ENCODE results near the gene TSEN2.

Gene TSEN2

GRCh38 chr3:12516873-12517272 is 32.6 kb downstream of the TSEN2 start:
- TF ChIP-seq FOXM1 (IDR thresholded peaks at IDR 0.05; ENCODE audit: borderline replicate concordance, low read depth) (no peak), USF1 (IDR thresholded peaks at IDR 0.05) (no peak), RAD21 (IDR thresholded peaks at IDR 0.05; ENCODE audit: low read depth) (no peak), NFIC (IDR thresholded peaks at IDR 0.05) (no peak), REST (IDR thresholded peaks at IDR 0.05; ENCODE audit: low read depth) (no peak), CEBPB (IDR thresholded peaks at IDR 0.05) (no peak), TCF12 (IDR thresholded peaks at IDR 0.05; ENCODE audit: low read depth) (no peak)

- TF ChIP-seq EGR1 (IDR thresholded peaks at IDR 0.05), result no peak
- TF ChIP-seq YY1 (IDR thresholded peaks at IDR 0.05; ENCODE audit: low read depth), result no peak
- no peak for TF ChIP-seq EP300 (IDR thresholded peaks at IDR 0.05; ENCODE audit: borderline replicate concordance)
- no peak for TF ChIP-seq TCF12 (IDR thresholded peaks at IDR 0.05; ENCODE audit: low read depth)
- no peak for TF ChIP-seq CREB1 (IDR thresholded peaks at IDR 0.05; ENCODE audit: low read depth)
- no peak for TF ChIP-seq NFIC (IDR thresholded peaks at IDR 0.05)
- no peak for TF ChIP-seq MAX (IDR thresholded peaks at IDR 0.05)
- no peak for TF ChIP-seq TEAD4 (IDR thresholded peaks at IDR 0.05)
- no peak for TF ChIP-seq RAD21 (IDR thresholded peaks at IDR 0.05; ENCODE audit: low read depth)
- TF ChIP-seq USF1 (IDR thresholded peaks at IDR 0.05), result no peak
- no peak for TF ChIP-seq TAF1 (IDR thresholded peaks at IDR 0.05; ENCODE audit: low read depth)
- no peak for TF ChIP-seq REST (IDR thresholded peaks at IDR 0.05; ENCODE audit: low read depth)
- TF ChIP-seq ZBTB7A (IDR thresholded peaks at IDR 0.05; ENCODE audit: low read depth), result no peak
- no peak for TF ChIP-seq CEBPB (IDR thresholded peaks at IDR 0.05)
These were observed 34.2 kb downstream of the TSEN2 start for GRCh38 chr3:12518261-12519028.

GRCh38 chr3:12521010-12521409 is 36.7 kb downstream of the TSEN2 start:
- TF ChIP-seq NFIC (IDR thresholded peaks at IDR 0.05), result no peak
- no peak for TF ChIP-seq MAX (IDR thresholded peaks at IDR 0.05)
- TF ChIP-seq FOXM1 (IDR thresholded peaks at IDR 0.05; ENCODE audit: borderline replicate concordance, low read depth), result no peak

- no peak for TF ChIP-seq REST (IDR thresholded peaks at IDR 0.05; ENCODE audit: low read depth)
These were observed 38.4 kb downstream of the TSEN2 start for GRCh38 chr3:12522721-12523120.

GRCh38 chr3:12527757-12528143 is 43.5 kb downstream of the TSEN2 start:
- no peak for TF ChIP-seq MAX (IDR thresholded peaks at IDR 0.05)
- no peak for TF ChIP-seq TAF1 (IDR thresholded peaks at IDR 0.05; ENCODE audit: low read depth)
- no peak for TF ChIP-seq CEBPB (IDR thresholded peaks at IDR 0.05)
- TF ChIP-seq YY1 (IDR thresholded peaks at IDR 0.05; ENCODE audit: low read depth), result no peak
- no peak for TF ChIP-seq TEAD4 (IDR thresholded peaks at IDR 0.05)
- no peak for TF ChIP-seq EGR1 (IDR thresholded peaks at IDR 0.05)
- no peak for TF ChIP-seq FOXM1 (IDR thresholded peaks at IDR 0.05; ENCODE audit: borderline replicate concordance, low read depth)
- no peak for TF ChIP-seq EP300 (IDR thresholded peaks at IDR 0.05; ENCODE audit: borderline replicate concordance)
- TF ChIP-seq RAD21 (IDR thresholded peaks at IDR 0.05; ENCODE audit: low read depth), result no peak
- no peak for TF ChIP-seq USF1 (IDR thresholded peaks at IDR 0.05)

Data from Ishikawa (cell line).